T-cell (primary cell): ENCODE results near the gene PTPRO. TPM values are rescaled to one million over a fixed set of nuclear protein-coding genes. Genes with fewer than 3 reads are reported as not detected.

Source experiments
- ATAC-seq, 4 experiments: fragments of 200-7000 bp in 3 of 4; fragments of 150-1000 bp in 1 of 4; cut with Tn5 transposase; replicated peaks in 1 of 4; 1 replicate in 3 of 4; 2 replicates in 1 of 4; pipeline ENCODE4 v1.10.0; 2021; ENCODE audit warnings: moderate library complexity in 3 of 4, mild to moderate bottlenecking in 2 of 4, moderate number of reproducible peaks in 1 of 4
- CTCF ChIA-PET, 2 donors: fragments of 300-600 bp; sonication (Branson Sonifier 250); formaldehyde crosslinking; loops; one replicate each; lab custom pipeline; 2022; ENCODE audit warnings: antibody characterized with exemption in 2 of 2; lab: Charles Lee
- POLR2A ChIA-PET, 2 donors: fragments of 300-600 bp; sonication (Branson Sonifier 250); formaldehyde crosslinking; loops; one replicate each; lab custom pipeline; 2022; ENCODE audit warnings: antibody characterized with exemption in 2 of 2; lab: Charles Lee
- DNase-seq, 35 experiments: peaks; one replicate each; pipeline versions ENCODE4 v3.0.0 to v3.0.0-alpha.2; 2013 to 2023
- H3K27ac ChIP-seq: one replicate; pipeline ENCODE4 v1.5.1; 2013; ENCODE audit warnings: low read length
- H3K27me3 ChIP-seq, 2 experiments: replicated peaks in 1 of 2; 1 replicate in 1 of 2; 2 replicates in 1 of 2; pipeline versions ENCODE4 v1.6.1 to v1.7.0; 2013; ENCODE audit warnings: low read length in 1 of 2, mixed read lengths in 1 of 2; ENCODE audit not compliant: control insufficient read depth in 2 of 2, insufficient read depth in 2 of 2; ENCODE audit errors: extremely low read depth in 1 of 2
- H3K36me3 ChIP-seq, 2 donors: 1 replicate in 1 of 2; 2 replicates in 1 of 2; pipeline versions ENCODE4 v1.6.1 to v1.7.0; 2013; ENCODE audit warnings: low read length in 1 of 2; ENCODE audit not compliant: control insufficient read depth in 2 of 2, insufficient read depth in 1 of 2; ENCODE audit errors: extremely low read depth in 1 of 2
- H3K4me1 ChIP-seq, 2 experiments: 1 replicate in 1 of 2; 2 replicates in 1 of 2; pipeline versions ENCODE4 v1.6.1 to v1.7.0; 2013; ENCODE audit warnings: low read length in 2 of 2, mixed read lengths in 1 of 2; ENCODE audit not compliant: insufficient read depth in 2 of 2, control insufficient read depth in 1 of 2; ENCODE audit errors: extremely low read depth in 1 of 2
- H3K4me3 ChIP-seq, 2 donors: 1 replicate in 1 of 2; 2 replicates in 1 of 2; pipeline versions ENCODE4 v1.5.1 to v1.7.0; 2013; ENCODE audit warnings: mild to moderate bottlenecking in 2 of 2, low read length in 1 of 2, moderate library complexity in 1 of 2; ENCODE audit not compliant: control insufficient read depth in 1 of 2; ENCODE audit errors: extremely low read depth in 1 of 2
- H3K9me3 ChIP-seq: 2 replicates; pipeline ENCODE4 v1.7.0; 2013
- H3K27ac Mint-ChIP-seq, 2 donors: one replicate each; pipeline ENCODE4 v1.8.0; 2020 to 2021; ENCODE audit warnings: mild to moderate bottlenecking in 2 of 2, mixed read lengths in 2 of 2
- H3K27me3 Mint-ChIP-seq, 2 donors: one replicate each; pipeline ENCODE4 v1.8.0; 2021 to 2022; ENCODE audit warnings: mixed read lengths in 2 of 2
- H3K36me3 Mint-ChIP-seq: one replicate; pipeline ENCODE4 v1.8.0; 2021; ENCODE audit warnings: mixed read lengths
- H3K4me1 Mint-ChIP-seq, 3 donors: one replicate each; pipeline ENCODE4 v1.8.0; 2020 to 2022; ENCODE audit warnings: mixed read lengths in 3 of 3, mild to moderate bottlenecking in 1 of 3
- H3K4me3 Mint-ChIP-seq, 3 donors: one replicate each; pipeline ENCODE4 v1.8.0; 2020 to 2022; ENCODE audit warnings: mild to moderate bottlenecking in 3 of 3, mixed read lengths in 3 of 3, moderate library complexity in 3 of 3
- H3K9me3 Mint-ChIP-seq, 3 donors: one replicate each; pipeline ENCODE4 v1.8.0; 2020 to 2022; ENCODE audit warnings: mixed read lengths in 3 of 3
- WGBS: methylation state at CpG from one replicate; pipeline ENCODE4 v1.1.5; 2013; ENCODE audit warnings: missing lambda C conversion rate; ENCODE audit not compliant: insufficient coverage; 5-methylcytosine and 5-hydroxymethylcytosine counted together
- total RNA-seq, 35 experiments: library from RNA in 6 of 35; stranded (reverse) in 6 of 35; fragments of 120-200 nt in 1 of 35; gene quantifications; one replicate each; pipeline versions ENCODE4 v1.2.1 to v1.2.4 and lab custom pipeline; 2013 to 2026

PTPRO gene
- total RNA-seq, 5 donors from 2014 or later (not counting 1 experiment from before 2014, with no cell fraction given) = 1.1 to 11.5 (median 6.3) TPM

- H3K4me1 Mint-ChIP-seq = no peaks in the 10 kb centered on the region
- H3K4me3 Mint-ChIP-seq = no peak overlapping the region
- H3K27ac ChIP-seq = no peak overlapping the region
- POLR2A ChIA-PET = no interaction called here
- no peaks in the 10 kb centered on the region for H3K36me3 ChIP-seq
- no CpG with 5 or more reads among the region's 5 CpGs for WGBS
- H3K9me3 ChIP-seq = no peaks in the 10 kb centered on the region
- DNase-seq (no peak), ATAC-seq (no peak)
- no peaks in the 10 kb centered on the region for H3K4me1 ChIP-seq
- CTCF ChIA-PET = interaction anchor here in 1 of 2 donors (2.2 kb wide), 1 partner anchor 10 kb away, joined by 7 read pairs; no protein-coding TSS in a partner anchor
- H3K27ac Mint-ChIP-seq = no peak overlapping the region
- H3K9me3 Mint-ChIP-seq = no peaks in the 10 kb centered on the region
- H3K4me3 ChIP-seq = no peak overlapping the region
- H3K27me3 Mint-ChIP-seq = peaks cover 0 to 2% of the 10 kb centered on the region in 2 donors
- no peaks in the 10 kb centered on the region for H3K27me3 ChIP-seq
- peaks cover 15% of the 10 kb centered on the region for H3K36me3 Mint-ChIP-seq
Observed at GRCh38 chr12:15597125-15597830, 275.0 kb downstream of the PTPRO start.

GRCh38 chr12:15599266-15600037 is 277.1 kb downstream of the PTPRO start:
- DNase-seq (no peak), ATAC-seq (no peak)
- H3K4me3 Mint-ChIP-seq = no peak overlapping the region
- peaks cover 0 to 2% of the 10 kb centered on the region in 2 donors for H3K27me3 Mint-ChIP-seq
- H3K36me3 ChIP-seq = no peaks in the 10 kb centered on the region
- peaks cover 15% of the 10 kb centered on the region for H3K36me3 Mint-ChIP-seq
- no peak overlapping the region for H3K27ac Mint-ChIP-seq
- ChIA-PET CTCF (interaction anchor here in 1 of 2 donors (1.1 kb wide), 1 partner anchor 15 kb away, joined by 3 read pairs; no protein-coding TSS in a partner anchor), POLR2A (no interaction called here)
- WGBS = 63% methylated on average over 2 of the region's 4 CpGs
- no peaks in the 10 kb centered on the region for H3K4me1 ChIP-seq
- no peak overlapping the region for H3K4me3 ChIP-seq
- no peaks in the 10 kb centered on the region for H3K9me3 ChIP-seq
- no peak overlapping the region for H3K27ac ChIP-seq
- H3K9me3 Mint-ChIP-seq = no peaks in the 10 kb centered on the region
- H3K27me3 ChIP-seq = no peaks in the 10 kb centered on the region
- H3K4me1 Mint-ChIP-seq = no peaks in the 10 kb centered on the region

GRCh38 chr12:15600223-15600935 is 278.1 kb downstream of the PTPRO start:
- H3K36me3 Mint-ChIP-seq = peaks cover 9% of the 10 kb centered on the region
- no peak for ATAC-seq

GRCh38 chr12:15601210-15601800 is 279.0 kb downstream of the PTPRO start:
- H3K4me3 Mint-ChIP-seq = no peak overlapping the region
- no CpG with 5 or more reads among the region's 1 CpG for WGBS
- Histone ChIP-seq H3K4me3 (no peak overlapping the region), H3K27me3 (peaks cover 0 to 3% of the 10 kb centered on the region in 2 experiments), H3K27ac (no peak overlapping the region), H3K9me3 (no peaks in the 10 kb centered on the region), H3K4me1 (no peaks in the 10 kb centered on the region), H3K36me3 (no peaks in the 10 kb centered on the region)
- ATAC-seq (no peak), DNase-seq (no peak)
- POLR2A ChIA-PET = no interaction called here
- peaks cover 1% of the 10 kb centered on the region for H3K36me3 Mint-ChIP-seq
- H3K27ac Mint-ChIP-seq = no peak overlapping the region
- H3K9me3 Mint-ChIP-seq = no peaks in the 10 kb centered on the region
- CTCF ChIA-PET = no interaction called here
- peaks cover 5 to 7% of the 10 kb centered on the region in 2 donors for H3K27me3 Mint-ChIP-seq
- no peaks in the 10 kb centered on the region for H3K4me1 Mint-ChIP-seq

More at GRCh38 chr12:15600223-15600935, 278.1 kb downstream of the PTPRO start:
- peaks cover 5 to 7% of the 10 kb centered on the region in 2 donors for H3K27me3 Mint-ChIP-seq
- H3K36me3 ChIP-seq = no peaks in the 10 kb centered on the region
- no peak for DNase-seq
- no peaks in the 10 kb centered on the region for H3K4me1 Mint-ChIP-seq
- no peak overlapping the region for H3K4me3 Mint-ChIP-seq
- no peaks in the 10 kb centered on the region for H3K4me1 ChIP-seq
- no peak overlapping the region for H3K27ac Mint-ChIP-seq
- H3K9me3 Mint-ChIP-seq = no peaks in the 10 kb centered on the region
- ChIA-PET POLR2A (no interaction called here), CTCF (no interaction called here)
- no CpG with 5 or more reads among the region's 7 CpGs for WGBS
- no peak overlapping the region for H3K27ac ChIP-seq
- no peak overlapping the region for H3K4me3 ChIP-seq
- H3K27me3 ChIP-seq = no peaks in the 10 kb centered on the region
- H3K9me3 ChIP-seq = no peaks in the 10 kb centered on the region

- Mint-ChIP-seq H3K4me3 (no peak overlapping the region), H3K36me3 (no peaks in the 10 kb centered on the region), H3K4me1 (no peaks in the 10 kb centered on the region), H3K27ac (no peak overlapping the region), H3K27me3 (peaks cover 5 to 7% of the 10 kb centered on the region in 2 donors), H3K9me3 (no peaks in the 10 kb centered on the region)
- peaks cover 0 to 3% of the 10 kb centered on the region in 2 experiments for H3K27me3 ChIP-seq
- H3K9me3 ChIP-seq = no peaks in the 10 kb centered on the region
- CTCF ChIA-PET = no interaction called here
- DNase-seq (no peak), ATAC-seq (no peak)
- WGBS = no CpG with 5 or more reads among the region's 3 CpGs
- H3K27ac ChIP-seq = no peak overlapping the region
- no peaks in the 10 kb centered on the region for H3K4me1 ChIP-seq
- POLR2A ChIA-PET = no interaction called here
- H3K4me3 ChIP-seq = no peak overlapping the region
- no peaks in the 10 kb centered on the region for H3K36me3 ChIP-seq
Observed at GRCh38 chr12:15602051-15602672, 279.9 kb downstream of the PTPRO start.
